NCI-H2227 (cell line): ENCODE measurements around the gene MOK.
A peak's percentile ranks its signal among the peaks of the same experiment; 100 is the strongest.

Experiments used
- DNase-seq: peaks from one replicate; lab custom pipeline; 2025; ENCODE audit not compliant: unreplicated experiment; lab: John Stamatoyannopoulos, UW

Gene MOK

GRCh38 chr14:102226356-102227125 lies 78.4 kb downstream of the MOK start:
- no peak for DNase-seq

GRCh38 chr14:102225936-102226335 lies 79.0 kb downstream of the MOK start:
- no peak for DNase-seq

- DNase-seq = no peak
These were observed 79.6 kb downstream of the MOK start for GRCh38 chr14:102225386-102225785.

GRCh38 chr14:102223682-102224081 lies 81.3 kb downstream of the MOK start:
- DNase-seq = no peak

GRCh38 chr14:102222751-102223150 lies 82.2 kb downstream of the MOK start:
- no peak for DNase-seq

- DNase-seq = no peak
These were observed 82.9 kb downstream of the MOK start for GRCh38 chr14:102222009-102222575.

- DNase-seq = no peak
These were observed 83.9 kb downstream of the MOK start for GRCh38 chr14:102221026-102221425.

- DNase-seq = no peak
These were observed 84.9 kb downstream of the MOK start for GRCh38 chr14:102220031-102220430.

- no peak for DNase-seq
These were observed 85.6 kb downstream of the MOK start for GRCh38 chr14:102219316-102219715.

GRCh38 chr14:102218688-102219087 lies 86.3 kb downstream of the MOK start:
- no peak for DNase-seq

GRCh38 chr14:102217987-102218421 lies 87.0 kb downstream of the MOK start:
- DNase-seq = no peak

GRCh38 chr14:102217399-102217798 lies 87.6 kb downstream of the MOK start:
- no peak for DNase-seq

- peak; percentile 67 for DNase-seq
These were observed 89.3 kb downstream of the MOK start for GRCh38 chr14:102215576-102216250.

- no peak for DNase-seq
These were observed 89.9 kb downstream of the MOK start for GRCh38 chr14:102215071-102215470.

GRCh38 chr14:102213984-102214658 lies 90.8 kb downstream of the MOK start:
- no peak for DNase-seq

- DNase-seq = no peak
These were observed 91.5 kb downstream of the MOK start for GRCh38 chr14:102213470-102213869.

GRCh38 chr14:102212845-102213244 lies 92.1 kb downstream of the MOK start:
- DNase-seq = no peak

GRCh38 chr14:102212356-102212755 lies 92.6 kb downstream of the MOK start:
- DNase-seq = no peak

GRCh38 chr14:102211240-102211639 lies 93.7 kb downstream of the MOK start:
- DNase-seq = no peak

GRCh38 chr14:102210421-102211042 lies 94.4 kb downstream of the MOK start:
- DNase-seq = no peak
